ENCODE data around the gene ALDH4A1.

DNA sequence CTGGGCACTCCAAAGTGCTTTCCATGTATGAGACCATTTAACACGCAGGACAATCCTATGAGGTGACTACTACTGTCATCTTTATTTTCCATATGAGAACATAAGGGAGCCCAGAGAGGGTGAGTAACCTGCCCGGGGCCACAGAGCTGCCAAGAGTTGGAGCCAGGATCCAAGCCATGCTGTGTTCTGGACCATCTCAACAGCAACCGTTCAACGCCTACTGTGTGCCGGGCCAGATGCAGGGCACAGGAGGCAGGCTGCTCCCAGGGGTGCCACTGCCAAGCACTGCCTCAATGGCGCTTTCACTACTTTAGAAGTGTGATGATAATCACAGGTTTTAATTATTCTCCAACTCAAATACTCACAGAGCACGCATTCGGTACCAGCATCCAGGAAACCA, 3.8 kb downstream of the ALDH4A1 start:
- TF ChIP-seq, protein P1, sequence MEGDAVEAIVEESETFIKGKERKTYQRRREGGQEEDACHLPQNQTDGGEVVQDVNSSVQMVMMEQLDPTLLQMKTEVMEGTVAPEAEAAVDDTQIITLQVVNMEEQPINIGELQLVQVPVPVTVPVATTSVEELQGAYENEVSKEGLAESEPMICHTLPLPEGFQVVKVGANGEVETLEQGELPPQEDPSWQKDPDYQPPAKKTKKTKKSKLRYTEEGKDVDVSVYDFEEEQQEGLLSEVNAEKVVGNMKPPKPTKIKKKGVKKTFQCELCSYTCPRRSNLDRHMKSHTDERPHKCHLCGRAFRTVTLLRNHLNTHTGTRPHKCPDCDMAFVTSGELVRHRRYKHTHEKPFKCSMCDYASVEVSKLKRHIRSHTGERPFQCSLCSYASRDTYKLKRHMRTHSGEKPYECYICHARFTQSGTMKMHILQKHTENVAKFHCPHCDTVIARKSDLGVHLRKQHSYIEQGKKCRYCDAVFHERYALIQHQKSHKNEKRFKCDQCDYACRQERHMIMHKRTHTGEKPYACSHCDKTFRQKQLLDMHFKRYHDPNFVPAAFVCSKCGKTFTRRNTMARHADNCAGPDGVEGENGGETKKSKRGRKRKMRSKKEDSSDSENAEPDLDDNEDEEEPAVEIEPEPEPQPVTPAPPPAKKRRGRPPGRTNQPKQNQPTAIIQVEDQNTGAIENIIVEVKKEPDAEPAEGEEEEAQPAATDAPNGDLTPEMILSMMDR (IDR thresholded peaks at IDR 0.05; ENCODE audit: low read depth, low read length, missing input control): no peak
- TF ChIP-seq JUND (IDR thresholded peaks at IDR 0.05) (no peak), TAF1 (conservative IDR thresholded peaks at IDR 0.05) (no peak), GABPA (IDR thresholded peaks at IDR 0.05 in 1 of 2, conservative IDR thresholded peaks at IDR 0.05 in 1 of 2) (no peak), YY1 (IDR thresholded peaks at IDR 0.05) (no peak), FOXA1 (IDR thresholded peaks at IDR 0.05) (no peak), RXRA (IDR thresholded peaks at IDR 0.05) (no peak), EGR1 (IDR thresholded peaks at IDR 0.05; ENCODE audit: low read depth in 2 of 2) (no peak), SP1 (IDR thresholded peaks at IDR 0.05) (no peak), RAD21 (IDR thresholded peaks at IDR 0.05) (no peak)
- TF ChIP-seq, protein P2, sequence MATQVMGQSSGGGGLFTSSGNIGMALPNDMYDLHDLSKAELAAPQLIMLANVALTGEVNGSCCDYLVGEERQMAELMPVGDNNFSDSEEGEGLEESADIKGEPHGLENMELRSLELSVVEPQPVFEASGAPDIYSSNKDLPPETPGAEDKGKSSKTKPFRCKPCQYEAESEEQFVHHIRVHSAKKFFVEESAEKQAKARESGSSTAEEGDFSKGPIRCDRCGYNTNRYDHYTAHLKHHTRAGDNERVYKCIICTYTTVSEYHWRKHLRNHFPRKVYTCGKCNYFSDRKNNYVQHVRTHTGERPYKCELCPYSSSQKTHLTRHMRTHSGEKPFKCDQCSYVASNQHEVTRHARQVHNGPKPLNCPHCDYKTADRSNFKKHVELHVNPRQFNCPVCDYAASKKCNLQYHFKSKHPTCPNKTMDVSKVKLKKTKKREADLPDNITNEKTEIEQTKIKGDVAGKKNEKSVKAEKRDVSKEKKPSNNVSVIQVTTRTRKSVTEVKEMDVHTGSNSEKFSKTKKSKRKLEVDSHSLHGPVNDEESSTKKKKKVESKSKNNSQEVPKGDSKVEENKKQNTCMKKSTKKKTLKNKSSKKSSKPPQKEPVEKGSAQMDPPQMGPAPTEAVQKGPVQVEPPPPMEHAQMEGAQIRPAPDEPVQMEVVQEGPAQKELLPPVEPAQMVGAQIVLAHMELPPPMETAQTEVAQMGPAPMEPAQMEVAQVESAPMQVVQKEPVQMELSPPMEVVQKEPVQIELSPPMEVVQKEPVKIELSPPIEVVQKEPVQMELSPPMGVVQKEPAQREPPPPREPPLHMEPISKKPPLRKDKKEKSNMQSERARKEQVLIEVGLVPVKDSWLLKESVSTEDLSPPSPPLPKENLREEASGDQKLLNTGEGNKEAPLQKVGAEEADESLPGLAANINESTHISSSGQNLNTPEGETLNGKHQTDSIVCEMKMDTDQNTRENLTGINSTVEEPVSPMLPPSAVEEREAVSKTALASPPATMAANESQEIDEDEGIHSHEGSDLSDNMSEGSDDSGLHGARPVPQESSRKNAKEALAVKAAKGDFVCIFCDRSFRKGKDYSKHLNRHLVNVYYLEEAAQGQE (IDR thresholded peaks at IDR 0.05): no peak
- TF ChIP-seq, protein P3, sequence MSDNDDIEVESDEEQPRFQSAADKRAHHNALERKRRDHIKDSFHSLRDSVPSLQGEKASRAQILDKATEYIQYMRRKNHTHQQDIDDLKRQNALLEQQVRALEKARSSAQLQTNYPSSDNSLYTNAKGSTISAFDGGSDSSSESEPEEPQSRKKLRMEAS (IDR thresholded peaks at IDR 0.05): no peak
- TF ChIP-seq, protein P4, sequence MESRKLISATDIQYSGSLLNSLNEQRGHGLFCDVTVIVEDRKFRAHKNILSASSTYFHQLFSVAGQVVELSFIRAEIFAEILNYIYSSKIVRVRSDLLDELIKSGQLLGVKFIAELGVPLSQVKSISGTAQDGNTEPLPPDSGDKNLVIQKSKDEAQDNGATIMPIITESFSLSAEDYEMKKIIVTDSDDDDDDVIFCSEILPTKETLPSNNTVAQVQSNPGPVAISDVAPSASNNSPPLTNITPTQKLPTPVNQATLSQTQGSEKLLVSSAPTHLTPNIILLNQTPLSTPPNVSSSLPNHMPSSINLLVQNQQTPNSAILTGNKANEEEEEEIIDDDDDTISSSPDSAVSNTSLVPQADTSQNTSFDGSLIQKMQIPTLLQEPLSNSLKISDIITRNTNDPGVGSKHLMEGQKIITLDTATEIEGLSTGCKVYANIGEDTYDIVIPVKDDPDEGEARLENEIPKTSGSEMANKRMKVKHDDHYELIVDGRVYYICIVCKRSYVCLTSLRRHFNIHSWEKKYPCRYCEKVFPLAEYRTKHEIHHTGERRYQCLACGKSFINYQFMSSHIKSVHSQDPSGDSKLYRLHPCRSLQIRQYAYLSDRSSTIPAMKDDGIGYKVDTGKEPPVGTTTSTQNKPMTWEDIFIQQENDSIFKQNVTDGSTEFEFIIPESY (IDR thresholded peaks at IDR 0.05): no peak
- TF ChIP-seq, protein P5, sequence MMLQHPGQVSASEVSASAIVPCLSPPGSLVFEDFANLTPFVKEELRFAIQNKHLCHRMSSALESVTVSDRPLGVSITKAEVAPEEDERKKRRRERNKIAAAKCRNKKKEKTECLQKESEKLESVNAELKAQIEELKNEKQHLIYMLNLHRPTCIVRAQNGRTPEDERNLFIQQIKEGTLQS (IDR thresholded peaks at IDR 0.05): no peak

Data from liver (tissue), 3 donors.